GM12878 (cell line): ENCODE measurements around the gene SOX9. TPM values are rescaled to one million over a fixed set of nuclear protein-coding genes. Genes with fewer than 3 reads are reported as not detected.

ENCODE experiments used
- CBFB ChIP-seq: IDR thresholded peaks from 2 replicates; pipeline ENCODE4 v1.6.1; 2016; ENCODE audit warnings: antibody characterized with exemption, low read depth
- CBX3 ChIP-seq: fragments of 200-600 bp; sonication (generic); IDR thresholded peaks from 2 replicates; pipeline ENCODE4 v1.6.1; 2016; ENCODE audit warnings: low read depth, borderline replicate concordance
- CHD2 ChIP-seq: IDR thresholded peaks from 2 replicates; pipeline ENCODE4 v1.6.1; 2011; ENCODE audit warnings: low read depth, low read length, improper control_type of control experiment, borderline replicate concordance
- CTCF ChIP-seq, 3 experiments: IDR thresholded peaks in 2 of 3; conservative IDR thresholded peaks in 1 of 3; 2 replicates each; pipeline ENCODE4 v1.5.1; 2011; ENCODE audit warnings: low read depth in 3 of 3, low read length in 3 of 3, mild to moderate bottlenecking in 3 of 3, control low read depth in 2 of 3, moderate library complexity in 2 of 3, inconsistent platforms in 1 of 3, mixed read lengths in 1 of 3; ENCODE audit not compliant: control insufficient read depth in 2 of 3, insufficient read depth in 1 of 3; ENCODE audit errors: extremely low read depth in 1 of 3
- EP300 ChIP-seq, 2 experiments: fragments of 150-350 bp in 1 of 2; IDR thresholded peaks; 2 replicates each; pipeline ENCODE4 v1.6.1; 2011 to 2012; ENCODE audit warnings: low read depth in 2 of 2, low read length in 2 of 2, borderline replicate concordance in 1 of 2, improper control_type of control experiment in 1 of 2, inconsistent platforms in 1 of 2; ENCODE audit not compliant: control insufficient read depth in 1 of 2
- FOXK2 ChIP-seq: fragments of 450-650 bp; IDR thresholded peaks from 2 replicates; pipeline ENCODE4 v1.6.1; 2017; ENCODE audit warnings: mild to moderate bottlenecking, moderate library complexity
- FOXM1 ChIP-seq: IDR thresholded peaks from 2 replicates; pipeline ENCODE4 v1.6.1; 2012; ENCODE audit warnings: low read depth, mild to moderate bottlenecking, inconsistent platforms, low read length, moderate library complexity
- IKZF1 ChIP-seq: fragments of 450-650 bp; conservative IDR thresholded peaks from 2 replicates; pipeline ENCODE4 v1.6.1; 2017; ENCODE audit warnings: antibody characterized with exemption, mild to moderate bottlenecking
- JUNB ChIP-seq: IDR thresholded peaks from 2 replicates; pipeline ENCODE4 v1.6.1; 2016; ENCODE audit warnings: antibody characterized with exemption, mild to moderate bottlenecking
- KAT2A ChIP-seq: conservative IDR thresholded peaks from 2 replicates; pipeline ENCODE4 v1.6.1; 2011; ENCODE audit warnings: low read depth, low read length; ENCODE audit not compliant: control insufficient read depth
- MLLT1 ChIP-seq: fragments of 450-650 bp; IDR thresholded peaks from 2 replicates; pipeline ENCODE4 v1.6.1; 2016; ENCODE audit warnings: mild to moderate bottlenecking
- PKNOX1 ChIP-seq: fragments of 450-650 bp; IDR thresholded peaks from 2 replicates; pipeline ENCODE4 v1.6.1; 2016; ENCODE audit warnings: mild to moderate bottlenecking
- RAD21 ChIP-seq: IDR thresholded peaks from 2 replicates; pipeline ENCODE4 v1.6.1; 2011; ENCODE audit warnings: mild to moderate bottlenecking, low read depth, low read length, moderate library complexity; ENCODE audit not compliant: insufficient read depth
- SIN3A ChIP-seq: IDR thresholded peaks from 2 replicates; pipeline ENCODE4 v1.6.1; 2012; ENCODE audit warnings: low read depth, low read length, improper control_type of control experiment
- SMC3 ChIP-seq: IDR thresholded peaks from 2 replicates; pipeline ENCODE4 v1.6.1; 2011; ENCODE audit warnings: low read length, improper control_type of control experiment, borderline replicate concordance
- ZBED1 ChIP-seq: IDR thresholded peaks from 2 replicates; pipeline ENCODE4 v1.6.1; 2016; ENCODE audit warnings: borderline replicate concordance
- ZBTB33 ChIP-seq: fragments of 450-650 bp; IDR thresholded peaks from 2 replicates; pipeline ENCODE4 v1.6.1; 2017; ENCODE audit warnings: mild to moderate bottlenecking
- ZNF207 ChIP-seq: fragments of 450-650 bp; IDR thresholded peaks from 2 replicates; pipeline ENCODE4 v1.6.1; 2014; ENCODE audit warnings: antibody characterized with exemption, mild to moderate bottlenecking, borderline replicate concordance
- polyA plus RNA-seq, 11 experiments: library from polyadenylated mRNA; depleted of rRNA in 4 of 11; unstranded in 6 of 11; stranded (reverse) in 5 of 11; fragments of >200 nt; fragmentation: Nextera tagmentation in 4 of 11; fragmentation: Illumina TruSeq in 1 of 11; extraction: Ambion mirVana in 4 of 11; extraction: Trizol in 1 of 11; gene quantifications; 1 replicate in 1 of 11; 2 replicates in 10 of 11; pipeline versions ENCODE4 v1.2.1 to v1.2.3, GENCODE V29; 2011 to 2016; ENCODE audit warnings: inconsistent platforms in 2 of 11, missing spikeins in 2 of 11, low read depth in 1 of 11
- total RNA-seq, 4 experiments: library from RNA; depleted of rRNA in 3 of 4; stranded (reverse); fragments of >200 nt in 3 of 4; fragmentation: Illumina TruSeq in 1 of 4; extraction: Trizol in 1 of 4; gene quantifications; 2 replicates each; pipeline versions ENCODE4 v1.2.1 to v1.2.3, GENCODE V29; 2013 to 2021

SOX9 gene
- total and polyA plus RNA-seq, 10 of the 15 experiments (the other 5 are each of a cell fraction or from before 2014, with no cell fraction given), result 1.2 to 19.0 (median 5.5) TPM

- TF ChIP-seq EP300 (IDR thresholded peaks at IDR 0.05; ENCODE audit: borderline replicate concordance in 1 of 2, control insufficient read depth in 1 of 2, low read depth in 2 of 2, low read length in 2 of 2), result no peak
- peak; percentile 42; the same call in 1 of the 2 replicates for TF ChIP-seq IKZF1
- TF ChIP-seq SMC3, result peak; percentile 68
- TF ChIP-seq FOXM1, result 0 out of 2 replicates have a peak, but pooled peaks have one; percentile 21
- TF ChIP-seq SIN3A, result no peak
- TF ChIP-seq ZBTB33, result no peak
- no peak for TF ChIP-seq CBFB
- TF ChIP-seq JUNB, result no peak
- TF ChIP-seq FOXK2, result no peak
- TF ChIP-seq ZNF207, result no peak
- TF ChIP-seq KAT2A, result no peak
- no peak for TF ChIP-seq ZBED1
- TF ChIP-seq RAD21, result peak; percentile 95
- 0 out of 2 replicates have a peak, but pooled peaks have one; percentile 2 for TF ChIP-seq CHD2
- TF ChIP-seq PKNOX1, result no peak
- TF ChIP-seq MLLT1, result no peak
- TF ChIP-seq CBX3, result no peak
- TF ChIP-seq CTCF (IDR thresholded peaks at IDR 0.05 in 2 of 3, conservative IDR thresholded peaks at IDR 0.05 in 1 of 3; ENCODE audit: control insufficient read depth in 2 of 3, extremely low read depth in 1 of 3, insufficient read depth in 1 of 3, low read depth in 3 of 3, low read length in 3 of 3), result peak; percentile 79 to 94 (median 93); a peak in 5 of 6 replicates
These were observed 2.3 kb upstream of the SOX9 start (continued) for GRCh38 chr17:72118335-72119076.
